HepG2 (cell line): Measurements from ENCODE around the gene RPS6KB1. TPM values are rescaled to one million over a fixed set of nuclear protein-coding genes. Genes with fewer than 3 reads are reported as not detected.

Source experiments
- ARNTL ChIP-seq: sonication (generic); formaldehyde crosslinking; IDR thresholded peaks from 2 replicates; pipeline ENCODE4 v1.4.0; 2020; ENCODE audit warnings: mild to moderate bottlenecking, missing genetic modification reagents
- ATF3 ChIP-seq: sonication (generic); formaldehyde crosslinking; IDR thresholded peaks from 2 replicates; pipeline ENCODE4 v1.4.0; 2020; ENCODE audit warnings: missing genetic modification reagents
- BHLHE40 ChIP-seq: IDR thresholded peaks from 2 replicates; pipeline ENCODE4 v1.6.1; 2011; ENCODE audit warnings: low read length, improper control_type of control experiment
- CEBPG ChIP-seq: IDR thresholded peaks from 2 replicates; pipeline ENCODE4 v1.6.1; 2016
- CREM ChIP-seq, 2 experiments: sonication (generic) in 1 of 2; formaldehyde crosslinking in 1 of 2; IDR thresholded peaks; 2 replicates each; pipeline versions ENCODE4 v1.4.0 to v1.6.1; 2016 to 2020; ENCODE audit warnings: antibody characterized with exemption in 1 of 2, mild to moderate bottlenecking in 1 of 2, missing genetic modification reagents in 1 of 2
- DZIP1 ChIP-seq: sonication (generic); formaldehyde crosslinking; IDR thresholded peaks from 2 replicates; pipeline ENCODE4 v1.5.0; 2020; ENCODE audit warnings: mild to moderate bottlenecking, missing genetic modification reagents
- FOXA1 ChIP-seq, 2 experiments: fragments of 450-650 bp in 1 of 2; sonication (generic) in 1 of 2; formaldehyde crosslinking in 1 of 2; IDR thresholded peaks; 2 replicates each; pipeline versions ENCODE4 v1.4.0 to v1.6.1; 2016 to 2020; ENCODE audit warnings: missing genetic modification reagents in 1 of 2
- HES4 ChIP-seq: sonication (generic); formaldehyde crosslinking; IDR thresholded peaks from 2 replicates; pipeline ENCODE4 v1.9.0; 2021; ENCODE audit warnings: mild to moderate bottlenecking, missing genetic modification reagents, borderline replicate concordance
- HIVEP1 ChIP-seq: sonication (generic); formaldehyde crosslinking; IDR thresholded peaks from 2 replicates; pipeline ENCODE4 v1.4.0; 2020; ENCODE audit warnings: mild to moderate bottlenecking, missing genetic modification reagents
- HNF4A ChIP-seq: sonication (generic); formaldehyde crosslinking; IDR thresholded peaks from 2 replicates; pipeline ENCODE4 v1.4.0; 2020; ENCODE audit warnings: missing genetic modification reagents
- KDM5B ChIP-seq: sonication (generic); formaldehyde crosslinking; IDR thresholded peaks from 2 replicates; pipeline ENCODE4 v1.4.0; 2020; ENCODE audit warnings: missing genetic modification reagents, mild to moderate bottlenecking, borderline replicate concordance
- NR0B2 ChIP-seq: sonication (generic); formaldehyde crosslinking; IDR thresholded peaks from 2 replicates; pipeline ENCODE4 v1.4.0; 2020; ENCODE audit warnings: mild to moderate bottlenecking, missing genetic modification reagents
- POLR2AphosphoS2 ChIP-seq: IDR thresholded peaks from 2 replicates; pipeline ENCODE4 v1.6.1; 2011; ENCODE audit warnings: low read depth, low read length, improper control_type of control experiment
- RFXANK ChIP-seq: IDR thresholded peaks from 2 replicates; pipeline ENCODE4 v1.6.1; 2016
- RNF2 ChIP-seq: fragments of 450-650 bp; conservative IDR thresholded peaks from 2 replicates; pipeline ENCODE4 v1.6.1; 2016; ENCODE audit warnings: low read depth
- RXRA ChIP-seq: sonication (generic); formaldehyde crosslinking; IDR thresholded peaks from 2 replicates; pipeline ENCODE4 v1.5.1; 2020; ENCODE audit warnings: missing genetic modification reagents
- SAFB2 ChIP-seq: sonication (generic); formaldehyde crosslinking; IDR thresholded peaks from 2 replicates; pipeline ENCODE4 v1.5.1; 2020; ENCODE audit warnings: missing genetic modification reagents, low read depth, mild to moderate bottlenecking, borderline replicate concordance
- SIX4 ChIP-seq: sonication (generic); formaldehyde crosslinking; IDR thresholded peaks from 2 replicates; pipeline ENCODE4 v1.4.0; 2020; ENCODE audit warnings: missing genetic modification reagents
- TAF1 ChIP-seq: sonication (generic); formaldehyde crosslinking; IDR thresholded peaks from 2 replicates; pipeline ENCODE4 v1.4.0; 2020; ENCODE audit warnings: missing genetic modification reagents
- ZBTB25 ChIP-seq: IDR thresholded peaks from 2 replicates; pipeline ENCODE4 v1.6.1; 2018; ENCODE audit warnings: missing genetic modification reagents
- ZBTB3 ChIP-seq: sonication (generic); formaldehyde crosslinking; IDR thresholded peaks from 2 replicates; pipeline ENCODE4 v1.4.0; 2020; ENCODE audit warnings: low read depth, mild to moderate bottlenecking, moderate library complexity, missing genetic modification reagents, borderline replicate concordance
- ZNF335 ChIP-seq: sonication (generic); formaldehyde crosslinking; IDR thresholded peaks from 2 replicates; pipeline ENCODE4 v1.4.0; 2020; ENCODE audit warnings: missing genetic modification reagents
- ZNF431 ChIP-seq: sonication (generic); formaldehyde crosslinking; IDR thresholded peaks from 2 replicates; pipeline ENCODE4 v1.9.0; 2022; ENCODE audit warnings: missing genetic modification reagents, low read depth, mild to moderate bottlenecking, borderline replicate concordance
- ZNF878 ChIP-seq: sonication (generic); formaldehyde crosslinking; IDR thresholded peaks from 2 replicates; pipeline ENCODE4 v1.8.1; 2023; ENCODE audit warnings: mild to moderate bottlenecking, missing genetic modification reagents, moderate library complexity
- polyA plus RNA-seq, 8 experiments: library from polyadenylated mRNA; depleted of rRNA in 3 of 8; stranded (reverse) in 7 of 8; unstranded in 1 of 8; fragments of >200 nt; fragmentation: Illumina TruSeq in 4 of 8; extraction: Trizol in 4 of 8; gene quantifications; 2 replicates each; pipeline versions ENCODE4 v1.2.1 to v1.2.3, GENCODE V29; 2011 to 2016; ENCODE audit warnings: low read depth in 4 of 8, missing spikeins in 1 of 8, mixed read lengths in 1 of 8; ENCODE audit not compliant: insufficient read depth in 1 of 8
- total RNA-seq, 5 experiments: library from RNA; depleted of rRNA; stranded (reverse); fragments of >200 nt; fragmentation: Illumina TruSeq; extraction: Trizol; gene quantifications; 2 replicates each; pipeline ENCODE4 v1.2.3, GENCODE V29; 2016; ENCODE audit warnings: low read depth in 1 of 5

Gene RPS6KB1
- total and polyA plus RNA-seq, 2 of the 13 experiments (the other 11 are each of a cell fraction or from before 2014, with no cell fraction given), result 16.5 to 42.2 TPM

- TF ChIP-seq NR0B2 (CRISPR knock-in tag) (peak; percentile 64; the same call in 1 of the 2 replicates), TAF1 (CRISPR knock-in tag) (peak; percentile 98), ZNF335 (CRISPR knock-in tag) (peak; percentile 83; the same call in 1 of the 2 replicates), HIVEP1 (CRISPR knock-in tag) (peak; percentile 79; the same call in 1 of the 2 replicates), RFXANK (CRISPR knock-in tag) (peak; percentile 77; the same call in 1 of the 2 replicates), SAFB2 (no peak; the same call in 1 of the 2 replicates), KDM5B (CRISPR knock-in tag) (peak; percentile 90; the same call in 1 of the 2 replicates), CREM (IDR thresholded peaks at IDR 0.05) (peak; percentile 72), CREM (CRISPR knock-in tag; IDR thresholded peaks at IDR 0.05) (no peak), ARNTL (CRISPR knock-in tag) (peak; percentile 77), ATF3 (CRISPR knock-in tag) (no peak), DZIP1 (0 out of 2 replicates have a peak, but pooled peaks have one; percentile 92), ZBTB25 (CRISPR knock-in tag) (peak; percentile 89), ZBTB3 (peak; percentile 81; the same call in 1 of the 2 replicates), FOXA1 (IDR thresholded peaks at IDR 0.05) (no peak), FOXA1 (CRISPR knock-in tag; IDR thresholded peaks at IDR 0.05) (peak; percentile 14; the same call in 1 of the 2 replicates), ZNF878 (CRISPR knock-in tag) (peak; percentile 53; the same call in 1 of the 2 replicates), BHLHE40 (peak; percentile 26; the same call in 1 of the 2 replicates), HES4 (CRISPR knock-in tag) (peak; percentile 39; the same call in 1 of the 2 replicates), RNF2 (peak; percentile 65), CEBPG (peak; percentile 37; the same call in 1 of the 2 replicates), SIX4 (CRISPR knock-in tag) (peak; percentile 45; the same call in 1 of the 2 replicates), ZNF431 (CRISPR knock-in tag) (peak; percentile 87), RXRA (CRISPR knock-in tag) (peak; percentile 67; the same call in 1 of the 2 replicates), POLR2AphosphoS2 (no peak), HNF4A (CRISPR knock-in tag) (peak; percentile 45; the same call in 1 of the 2 replicates)
These were observed at the start of gene RPS6KB1, which contains the start of gene TUBD1 (continued) for GRCh38 chr17:59892924-59893675.
